NK-92 treated with Interleukin-12 subunit alpha and Interleukin-12 subunit beta, amount 100 ng/mL, for 24 hours (cell line): ENCODE results near the gene WFDC6.
"Not testable (repeated sequence)": the region's sequence is repeated elsewhere in the genome, so short reads cannot be mapped to it uniquely, and the experiment has no call there.

Experiments
- DNase-seq: peaks from one replicate; lab custom pipeline; 2025; lab: John Stamatoyannopoulos, UW

The WFDC6 gene

DNA sequence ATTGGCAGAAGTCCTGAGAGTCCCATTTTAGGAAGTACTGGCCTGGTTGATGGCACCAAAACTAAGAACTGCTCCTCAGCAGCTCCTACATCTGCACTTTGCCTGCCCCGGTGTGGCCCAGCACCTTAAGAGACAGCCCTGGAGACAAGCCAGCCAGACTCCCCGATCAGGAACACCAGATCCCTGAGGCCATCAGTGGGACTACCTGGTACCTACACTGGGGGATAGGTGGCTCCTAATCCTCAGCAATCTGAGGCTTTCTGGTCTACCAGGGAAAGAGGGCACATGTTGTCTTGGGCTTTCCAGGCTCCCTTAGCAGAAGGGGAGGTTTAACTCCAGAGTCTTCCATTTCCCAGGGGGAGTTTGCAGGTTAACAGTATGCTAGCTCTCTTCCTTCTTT, at the start of gene WFDC6:
TSS of gene WFDC6 (minus strand) at position 101 of the 400 bp plus-strand sequence. CDS start at position 26, 75 bp downstream.
- DNase-seq, result no peak

DNA sequence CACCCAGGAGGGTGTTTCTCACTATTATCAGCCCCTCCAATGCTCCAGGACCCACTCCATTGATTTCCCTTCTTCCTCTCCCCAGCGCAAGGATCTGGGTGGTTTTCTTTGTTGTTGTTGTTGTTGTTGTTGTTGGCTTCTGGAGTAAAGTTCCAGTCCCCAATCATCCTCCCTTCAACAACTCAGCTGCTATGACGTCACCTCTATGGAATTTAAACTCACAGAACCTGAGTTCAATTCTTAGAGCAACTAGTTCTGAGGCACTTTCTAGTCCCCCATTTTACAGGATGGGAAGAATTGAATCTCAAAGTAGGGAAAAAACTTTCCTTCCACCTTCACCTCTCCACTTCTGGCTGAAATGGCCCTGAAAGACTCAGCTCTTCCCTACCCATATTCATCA, 49.5 kb upstream of the WFDC6 start:
- no peak for DNase-seq

DNA sequence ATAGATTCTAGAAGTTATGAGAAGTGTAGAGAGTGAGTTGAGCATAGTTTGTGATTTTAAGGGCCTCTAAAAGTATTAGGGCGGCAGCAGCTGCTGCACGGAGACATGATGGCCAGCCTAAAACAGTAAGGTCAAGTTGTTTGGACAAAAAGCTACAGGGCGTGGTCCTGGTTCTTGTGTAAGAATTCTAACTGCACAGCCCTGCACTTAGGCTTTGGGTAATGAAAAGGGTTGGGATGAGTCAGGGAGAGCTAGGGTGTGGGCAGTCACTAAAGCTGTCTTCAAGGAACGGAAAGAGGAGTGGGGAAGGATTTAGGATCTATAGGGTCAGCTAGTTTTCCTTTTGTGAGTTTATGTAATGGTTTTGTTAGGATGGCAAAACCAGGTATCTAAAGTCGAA, 46.7 kb upstream of the WFDC6 start:
- not testable (repeated sequence) for DNase-seq

DNA sequence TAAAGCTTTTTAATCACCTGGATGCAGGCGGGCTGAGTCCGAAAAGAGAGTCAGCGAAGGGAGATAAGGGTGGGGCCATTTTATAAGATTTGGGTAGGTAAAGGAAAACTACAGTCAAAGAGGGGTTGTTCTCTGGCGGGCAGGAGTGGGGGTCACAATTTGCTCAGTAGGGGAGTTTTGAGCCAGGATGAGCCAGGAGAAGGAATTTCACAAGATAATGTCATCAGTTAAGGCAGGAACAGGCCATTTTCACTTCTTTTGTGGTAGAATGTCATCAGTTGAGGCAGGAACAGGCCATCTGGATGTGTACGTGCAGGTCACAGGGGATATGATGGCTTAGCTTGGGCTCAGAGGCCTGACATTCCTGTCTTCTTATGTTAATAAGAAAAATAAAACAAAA, 45.0 kb upstream of the WFDC6 start:
- DNase-seq, result not testable (repeated sequence)

DNA sequence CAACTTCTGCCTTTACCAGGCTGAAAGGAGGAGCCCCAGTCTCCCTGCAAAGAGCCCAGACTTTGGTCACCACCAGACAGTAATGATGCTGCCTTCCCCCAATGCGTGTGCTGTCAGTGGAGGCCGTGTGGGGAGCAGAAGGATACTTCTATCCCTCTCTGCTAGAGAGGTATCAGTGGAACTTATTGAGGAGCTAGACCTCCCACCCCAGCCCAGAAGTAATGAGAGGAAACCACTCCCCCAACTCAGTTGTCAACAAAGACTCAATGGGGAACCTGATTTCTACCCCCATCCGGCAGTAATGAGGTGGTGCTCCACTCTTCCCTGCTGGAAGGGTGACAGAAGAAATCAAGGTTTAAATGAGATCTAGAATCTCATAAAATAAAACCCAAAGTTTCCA, 44.2 kb upstream of the WFDC6 start:
- DNase-seq, result no peak

DNA sequence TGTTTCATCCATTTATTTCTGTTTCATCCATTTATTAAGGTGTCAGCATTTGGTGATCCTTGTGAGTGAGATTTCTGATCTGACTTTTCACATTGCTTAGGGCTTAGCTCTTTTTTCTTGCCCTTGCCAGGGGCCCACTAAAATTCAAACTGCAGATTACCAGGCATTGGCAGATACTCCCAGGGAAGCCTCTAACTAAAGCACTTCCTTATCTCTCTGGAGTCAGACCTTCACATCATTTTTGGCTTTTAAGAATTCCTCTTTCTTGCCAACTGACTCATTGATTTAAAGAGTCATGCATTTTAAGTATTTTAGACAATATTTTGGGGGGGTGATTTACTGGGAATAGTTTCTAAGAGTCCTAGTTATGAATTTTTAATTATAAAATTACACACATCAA, 42.4 kb upstream of the WFDC6 start:
- no peak for DNase-seq

DNA sequence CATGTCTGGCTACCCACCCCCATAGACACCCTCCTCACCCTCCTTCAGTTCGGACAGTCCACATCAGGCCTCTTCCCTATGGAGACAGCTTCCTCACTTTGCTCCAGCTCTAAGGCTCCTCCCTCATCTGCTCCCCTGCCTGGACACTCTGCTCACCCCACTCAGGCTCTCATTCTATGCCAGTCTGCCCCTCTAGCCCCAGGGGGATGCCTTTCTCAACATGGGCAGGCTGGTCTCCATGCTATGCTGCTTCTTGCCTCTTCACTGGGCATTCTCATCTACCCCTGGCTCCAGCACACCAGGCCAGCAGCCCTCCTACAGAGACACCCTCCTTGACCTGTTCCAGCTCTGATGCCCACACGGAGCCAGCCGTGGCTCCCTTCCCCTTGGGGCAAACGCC, 39.9 kb upstream of the WFDC6 start, which contains the start of gene WFDC8:
TSS of gene WFDC8 (minus strand) at position 101 of the 400 bp plus-strand sequence. CDS start at position 64, 37 bp downstream.
- DNase-seq, result no peak

DNA sequence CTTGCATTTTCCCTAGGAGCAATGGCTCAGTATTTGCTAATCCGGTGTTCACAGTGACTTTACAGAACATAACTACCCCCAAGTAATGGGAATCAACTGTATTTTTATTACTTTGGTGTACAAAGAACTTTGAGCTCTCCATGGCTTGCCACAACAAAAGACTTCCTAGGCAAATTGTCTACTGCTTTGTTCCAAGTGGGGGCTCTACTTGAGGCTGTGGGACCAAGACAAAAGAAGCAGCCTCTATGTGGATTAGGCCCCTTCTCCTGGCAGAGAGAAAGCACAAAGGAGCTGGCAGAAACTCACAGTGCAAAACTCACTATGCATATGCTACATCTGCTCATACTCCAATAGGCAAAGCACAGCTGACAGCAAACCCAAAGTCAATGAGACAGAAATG, 38.9 kb upstream of the WFDC6 start:
- DNase-seq, result no peak

DNA sequence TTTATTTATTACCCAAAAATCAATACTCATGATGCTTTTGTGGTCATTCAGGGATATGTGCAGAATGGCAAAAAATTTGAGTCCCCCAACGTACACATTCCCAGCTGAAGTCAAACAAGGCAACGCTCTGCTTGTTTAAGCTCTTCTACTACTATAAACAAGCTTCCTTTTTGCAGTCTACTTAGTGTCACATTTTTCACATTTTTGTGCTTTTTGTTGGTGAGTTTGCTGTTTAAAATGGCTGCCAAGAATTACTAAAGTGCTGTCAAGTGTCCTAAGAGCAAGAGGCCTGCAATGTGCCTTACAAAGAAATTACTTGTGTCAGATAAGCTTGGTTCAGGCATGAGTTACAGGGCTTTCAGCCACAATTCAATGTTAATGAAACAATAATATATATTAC, 37.7 kb upstream of the WFDC6 start:
- no peak for DNase-seq

DNA sequence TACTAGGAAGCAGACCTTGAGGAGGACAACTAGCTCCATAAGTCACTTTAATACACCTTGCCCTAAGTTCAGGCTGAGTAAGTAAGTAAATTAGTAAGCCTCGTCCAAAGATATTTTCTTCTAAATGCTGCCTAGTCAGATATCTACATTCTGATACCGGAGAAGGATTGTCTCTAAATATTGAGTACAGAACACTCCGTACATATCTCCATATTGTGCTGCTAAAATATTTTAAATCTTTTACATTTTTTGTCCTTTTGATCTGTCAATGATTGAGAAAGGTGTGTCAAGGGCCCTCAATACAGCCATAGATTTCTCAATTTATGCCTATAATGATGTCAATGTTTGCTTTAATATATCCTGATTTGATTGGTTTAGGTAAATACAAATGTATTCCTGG, 36.6 kb upstream of the WFDC6 start:
- no peak for DNase-seq

DNA sequence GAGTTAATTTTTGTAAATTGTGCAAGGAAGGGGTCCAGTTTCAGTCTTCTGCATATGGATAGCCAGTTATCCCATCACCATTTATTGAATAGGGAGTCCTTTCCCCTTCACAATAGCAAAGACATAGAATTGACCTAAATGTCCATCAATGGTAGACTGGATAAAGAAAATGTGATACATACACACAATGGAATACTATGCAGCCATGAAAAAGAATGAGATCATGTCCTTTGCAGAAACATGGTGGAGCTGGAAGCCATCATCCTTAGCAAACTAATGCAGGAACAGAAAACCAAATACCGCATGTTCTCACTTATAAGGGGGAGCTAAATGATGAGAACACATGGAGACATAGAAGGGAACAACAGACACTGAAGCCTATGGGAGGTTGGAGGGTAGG, 30.4 kb upstream of the WFDC6 start:
- DNase-seq, result not testable (repeated sequence)

DNA sequence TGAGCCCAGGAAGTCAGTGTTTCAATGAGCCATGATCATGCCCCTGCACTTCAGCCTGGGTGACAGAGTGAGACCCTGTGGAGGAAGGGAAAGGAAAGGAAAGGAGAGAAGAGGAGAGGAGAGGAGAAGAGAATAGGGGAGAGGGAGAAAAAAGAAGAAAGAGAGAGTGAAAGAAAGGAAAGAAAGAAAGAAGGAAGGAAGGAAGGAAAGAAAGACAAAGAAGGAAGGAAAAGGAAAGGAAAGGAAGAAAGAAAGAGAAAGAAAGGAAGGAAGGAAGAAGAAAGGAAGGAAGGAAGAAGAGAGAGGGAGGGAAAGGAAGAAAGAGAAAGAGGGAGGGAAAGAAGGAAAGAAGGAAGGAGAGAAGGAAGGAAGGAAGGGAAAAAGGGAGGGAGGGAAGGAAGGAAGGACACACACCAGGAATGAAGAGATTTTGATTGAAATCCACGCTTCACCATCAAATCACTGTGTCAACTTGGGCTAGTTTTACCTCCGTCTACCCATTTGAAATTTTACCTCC, 25.5 kb upstream of the WFDC6 start:
- DNase-seq, result no peak

DNA sequence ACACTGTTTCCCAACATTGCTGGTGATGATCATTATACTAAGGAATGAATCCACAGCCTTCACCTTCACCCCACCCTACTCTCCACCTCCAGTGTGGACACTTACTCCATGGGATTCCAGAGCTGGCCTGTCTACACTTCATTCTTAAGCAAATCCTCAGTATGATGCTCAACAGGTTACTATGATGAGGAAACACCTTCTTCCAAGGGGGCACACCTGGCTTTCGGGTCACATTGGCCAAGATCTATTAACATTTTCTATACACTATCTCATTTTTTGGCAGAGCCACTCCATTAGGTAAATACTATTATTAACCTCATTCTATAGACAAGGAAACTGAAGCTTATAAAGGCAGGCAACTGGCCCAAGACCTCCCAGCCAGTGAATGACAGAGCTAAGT, 15.9 kb upstream of the WFDC6 start:
- DNase-seq, result no peak

DNA sequence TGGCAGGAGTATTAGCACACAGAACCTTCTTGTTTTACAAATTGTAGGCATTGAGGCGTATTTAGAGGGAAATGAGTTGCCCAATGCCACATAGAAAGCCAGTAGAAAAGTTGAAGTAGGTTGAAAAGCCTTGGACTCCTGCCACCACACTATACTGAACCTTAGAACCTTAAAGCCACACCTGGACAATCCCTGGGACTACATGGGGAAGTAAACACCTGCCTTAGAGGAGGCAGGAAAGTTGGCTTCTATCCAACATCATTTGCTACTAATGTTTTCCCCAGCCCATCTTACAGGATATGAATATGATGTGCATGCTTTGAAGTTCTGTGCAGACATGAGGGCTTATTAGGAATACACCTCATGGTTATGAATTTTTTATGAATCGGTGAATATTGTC, 13.2 kb upstream of the WFDC6 start:
- DNase-seq, result no peak

DNA sequence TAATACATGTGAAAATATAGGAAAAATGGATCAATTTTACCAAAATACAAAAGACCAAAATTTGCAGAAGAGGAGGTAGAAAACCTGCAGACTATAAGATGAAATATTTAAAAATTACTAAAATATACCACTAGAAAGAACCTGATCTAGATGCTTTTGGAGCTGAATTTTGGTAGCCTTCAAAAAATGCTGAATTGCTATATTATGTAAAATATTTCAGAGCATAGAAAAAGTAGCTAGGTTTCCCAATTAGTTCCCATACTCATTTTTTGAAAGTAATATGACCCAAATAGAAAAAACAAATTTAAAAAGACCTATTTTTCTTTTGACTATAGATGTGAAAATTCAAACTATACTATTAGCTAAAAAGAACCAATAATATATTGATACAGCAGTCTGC, 11.5 kb upstream of the WFDC6 start:
- DNase-seq, result no peak

DNA sequence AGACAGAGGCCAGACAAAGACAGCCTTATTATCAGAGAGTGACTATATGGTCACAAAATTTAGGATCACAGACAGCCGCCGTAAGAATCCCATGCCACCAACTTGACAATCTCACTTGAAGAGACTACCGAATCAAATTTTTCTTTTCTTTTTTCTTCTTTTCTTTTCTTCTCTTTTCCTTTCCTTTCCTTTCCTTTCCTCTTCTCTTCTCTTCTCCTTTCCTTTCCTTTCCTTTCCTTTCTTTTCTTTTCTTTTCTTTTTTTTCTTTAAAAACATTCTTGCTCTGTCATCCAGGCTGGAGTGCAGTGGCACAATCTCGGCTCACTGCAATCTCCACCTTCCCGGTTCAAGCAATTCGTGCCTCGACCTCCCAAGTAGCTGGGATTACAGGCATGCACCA, 9.1 kb upstream of the WFDC6 start:
- no peak for DNase-seq

DNA sequence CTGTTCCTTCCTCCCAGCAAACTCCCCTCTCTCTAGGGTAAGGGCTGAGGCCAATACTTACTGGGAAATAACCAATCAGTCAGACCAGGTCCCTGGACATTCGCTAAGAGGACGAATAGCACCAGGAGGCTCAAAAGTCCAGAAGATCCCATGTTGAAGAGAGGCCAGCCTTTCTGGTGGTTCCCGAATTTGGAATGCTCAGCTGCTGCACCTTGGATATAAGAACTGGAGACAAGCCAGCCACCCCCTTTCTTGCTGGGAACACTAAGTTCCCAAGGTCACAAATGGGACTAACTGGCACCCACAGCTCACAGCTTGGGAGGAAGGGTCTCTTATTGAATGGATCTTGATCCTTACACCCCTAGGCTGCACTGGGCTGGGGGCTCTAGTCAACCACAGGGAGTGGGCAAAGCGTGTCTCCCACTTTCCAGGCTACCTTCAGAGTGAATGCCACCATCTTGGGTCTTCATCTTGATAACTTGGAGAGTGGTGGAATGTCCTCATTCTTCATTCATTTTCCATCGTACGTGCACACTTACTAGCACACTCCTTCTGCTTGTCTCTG, 8.0 kb upstream of the WFDC6 start, which contains the start of gene EPPIN:
TSS of gene EPPIN (minus strand) at position 196 of the 565 bp plus-strand sequence. CDS start at position 152, 44 bp downstream.
- no peak for DNase-seq

DNA sequence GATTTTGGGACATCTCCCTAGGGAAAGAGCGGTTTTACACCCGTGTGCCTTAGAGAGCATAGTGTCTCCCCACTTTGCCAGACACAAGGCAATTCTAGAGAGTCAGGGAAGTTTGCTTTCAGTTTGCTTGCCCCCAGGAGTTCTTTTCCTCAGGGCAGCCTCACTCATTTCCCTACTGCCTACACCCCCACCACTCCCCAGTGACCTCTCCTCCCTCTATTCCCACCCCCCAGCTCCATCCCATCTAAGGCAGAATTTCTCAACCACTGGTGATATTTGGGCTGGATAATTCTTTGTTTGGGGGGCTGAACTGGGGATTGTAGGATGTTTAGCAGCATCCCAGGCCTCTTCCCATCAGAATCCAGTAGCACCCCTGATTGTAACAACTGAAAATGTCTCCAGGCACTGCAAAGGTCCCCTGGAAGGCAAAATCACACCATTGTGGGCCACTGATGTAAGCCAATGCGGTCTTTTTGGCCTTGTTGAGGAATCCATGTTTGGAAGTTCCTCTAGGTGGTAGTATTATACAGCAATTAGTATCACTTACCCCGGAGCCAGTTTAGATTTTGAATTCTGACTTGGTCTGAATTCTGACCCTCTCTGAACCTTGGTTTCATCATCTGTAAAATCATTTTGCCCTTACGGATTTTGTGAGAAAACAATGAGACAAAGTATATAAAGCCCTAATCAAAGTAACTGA, 6.6 kb upstream of the WFDC6 start:
- no peak for DNase-seq

DNA sequence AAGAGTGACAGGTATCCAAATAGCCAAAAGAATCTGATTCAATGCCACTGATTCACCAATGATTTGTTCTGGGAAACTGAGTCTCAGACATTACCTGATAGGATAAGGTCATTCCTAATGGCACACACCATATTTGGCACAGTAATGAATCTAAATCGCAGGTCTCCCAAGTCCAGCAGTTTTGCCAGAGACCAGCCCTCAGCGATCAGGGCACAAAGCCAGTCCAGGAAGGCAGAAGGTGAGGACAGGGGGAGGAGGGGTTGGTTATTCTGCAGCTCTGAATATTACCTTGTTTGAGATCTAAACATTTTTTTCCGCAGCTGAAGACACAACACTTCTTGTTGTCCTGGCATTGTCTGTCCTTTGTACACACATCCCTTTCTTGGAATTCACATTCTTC, 6.1 kb upstream of the WFDC6 start:
- DNase-seq, result no peak

DNA sequence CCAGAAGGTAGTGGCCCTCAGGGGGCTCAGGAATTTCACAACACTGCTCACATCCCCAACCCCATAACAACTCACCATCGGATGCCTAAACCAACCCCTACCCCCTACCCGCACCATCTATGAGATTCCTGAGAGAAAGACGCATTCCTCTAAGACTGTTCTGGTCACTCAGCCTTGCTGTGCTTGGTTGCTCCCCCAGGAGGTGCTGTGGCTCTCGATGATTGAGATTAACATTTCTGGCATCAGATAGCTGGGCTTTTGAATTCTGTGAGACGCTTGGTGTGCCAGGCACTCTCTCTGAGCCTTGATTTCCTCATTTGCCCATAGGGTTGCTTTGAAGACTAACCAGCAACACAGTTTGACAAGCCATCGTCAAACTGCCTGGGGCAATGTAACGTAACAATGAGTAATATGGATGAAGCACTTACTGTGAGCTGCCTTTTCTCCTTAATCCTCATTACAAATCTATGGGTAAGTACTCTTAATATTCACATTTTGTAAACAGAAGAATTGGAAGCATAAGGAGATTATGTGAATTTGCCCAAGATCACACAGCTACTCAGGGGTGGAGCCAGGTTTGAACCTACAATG, 978 bp downstream of the WFDC6 start:
- no peak for DNase-seq

DNA sequence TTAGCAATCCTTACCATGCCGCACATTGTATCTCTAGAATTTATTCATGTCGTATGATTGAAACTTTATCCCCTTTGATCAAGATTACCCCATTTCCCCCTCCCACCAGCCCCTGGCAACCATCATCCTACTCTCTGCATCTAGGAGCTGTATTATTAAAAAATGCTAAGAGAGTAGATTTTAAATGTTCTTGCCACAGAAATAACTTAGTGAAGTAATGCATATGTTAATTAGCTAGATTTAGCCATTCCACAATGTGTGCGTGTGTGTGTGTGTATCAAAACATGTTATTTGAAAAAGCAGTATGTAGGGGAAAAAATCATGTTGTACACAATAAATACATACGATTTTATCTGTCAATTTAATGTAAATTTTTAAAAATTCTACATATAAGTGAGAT, 12.0 kb downstream of the WFDC6 start:
- no peak for DNase-seq

DNA sequence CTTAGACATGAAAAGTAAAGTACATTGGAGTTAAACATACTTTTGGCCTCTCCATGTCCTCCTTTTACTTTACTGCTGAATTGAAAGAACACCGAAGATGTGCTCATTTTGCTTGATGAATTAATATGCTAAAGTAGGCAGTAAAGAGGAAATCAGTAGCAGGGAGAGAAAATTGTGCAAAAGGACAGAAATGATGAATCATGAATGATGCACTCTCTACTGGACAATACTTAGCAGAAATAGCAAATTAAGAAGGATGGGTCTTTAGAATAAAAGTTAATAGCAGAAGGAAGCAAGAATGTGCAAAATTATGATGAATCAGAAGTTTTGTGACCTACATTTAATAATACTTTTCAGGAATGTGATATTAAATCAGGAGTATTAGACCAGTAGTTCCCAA, 15.5 kb downstream of the WFDC6 start:
- no peak for DNase-seq

DNA sequence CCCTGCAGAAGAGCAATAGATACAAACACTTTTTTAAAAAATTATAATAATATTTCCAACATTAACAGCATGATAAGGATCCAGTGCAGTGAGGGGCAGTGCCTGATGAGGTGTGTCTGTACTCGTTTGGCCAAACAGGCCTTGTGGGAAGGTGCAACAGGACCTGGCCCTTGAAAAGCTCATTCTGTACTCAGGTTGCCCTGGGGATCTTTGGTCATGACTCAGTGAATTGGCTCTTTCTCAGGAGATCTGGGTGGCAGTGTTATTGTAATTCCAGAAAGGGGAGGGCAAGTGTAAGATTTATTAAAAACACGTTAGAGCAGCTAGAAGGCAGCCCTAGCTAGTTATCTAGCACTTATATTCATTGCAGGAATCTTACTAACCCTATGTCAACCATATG, 21.0 kb downstream of the WFDC6 start:
- DNase-seq, result no peak
